GM12872 (cell line): ENCODE results near the gene PTPRO.

Experiments used
- CTCF ChIP-seq: IDR thresholded peaks from 3 replicates; pipeline ENCODE4 v1.5.1; 2011; ENCODE audit warnings: low read depth, mild to moderate bottlenecking, low read length, moderate library complexity; ENCODE audit not compliant: insufficient read depth

The PTPRO gene

GRCh38 chr12:15556411-15557102, 234.2 kb downstream of the PTPRO start:
- TF ChIP-seq CTCF, result no peak

- TF ChIP-seq CTCF, result no peak
Observed at GRCh38 chr12:15558915-15559528, 236.7 kb downstream of the PTPRO start.

GRCh38 chr12:15561396-15561795, 239.1 kb downstream of the PTPRO start:
- TF ChIP-seq CTCF, result no peak

GRCh38 chr12:15562263-15562662, 240.0 kb downstream of the PTPRO start:
- no peak for TF ChIP-seq CTCF

DNA sequence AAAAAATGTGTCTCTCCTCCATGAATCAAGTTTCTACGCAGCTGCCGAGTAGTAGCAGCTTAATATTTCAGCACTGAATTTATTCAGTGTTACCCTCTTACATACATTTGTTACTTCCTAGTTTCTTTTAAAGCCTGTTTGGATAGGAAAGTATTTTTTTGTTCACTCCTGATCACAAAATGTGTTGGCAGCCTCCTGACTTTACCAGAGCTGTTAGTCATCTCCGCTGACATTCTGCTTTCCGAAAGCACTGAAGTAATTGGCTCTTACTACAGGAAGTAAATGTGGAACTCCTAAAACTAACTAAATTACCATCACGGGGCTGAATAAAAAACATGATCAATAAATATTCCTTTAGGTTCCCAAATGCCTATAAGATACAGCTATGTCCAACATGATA, 241.4 kb downstream of the PTPRO start:
- no peak for TF ChIP-seq CTCF

- no peak for TF ChIP-seq CTCF
Observed at GRCh38 chr12:15574353-15574752, 252.0 kb downstream of the PTPRO start.

DNA sequence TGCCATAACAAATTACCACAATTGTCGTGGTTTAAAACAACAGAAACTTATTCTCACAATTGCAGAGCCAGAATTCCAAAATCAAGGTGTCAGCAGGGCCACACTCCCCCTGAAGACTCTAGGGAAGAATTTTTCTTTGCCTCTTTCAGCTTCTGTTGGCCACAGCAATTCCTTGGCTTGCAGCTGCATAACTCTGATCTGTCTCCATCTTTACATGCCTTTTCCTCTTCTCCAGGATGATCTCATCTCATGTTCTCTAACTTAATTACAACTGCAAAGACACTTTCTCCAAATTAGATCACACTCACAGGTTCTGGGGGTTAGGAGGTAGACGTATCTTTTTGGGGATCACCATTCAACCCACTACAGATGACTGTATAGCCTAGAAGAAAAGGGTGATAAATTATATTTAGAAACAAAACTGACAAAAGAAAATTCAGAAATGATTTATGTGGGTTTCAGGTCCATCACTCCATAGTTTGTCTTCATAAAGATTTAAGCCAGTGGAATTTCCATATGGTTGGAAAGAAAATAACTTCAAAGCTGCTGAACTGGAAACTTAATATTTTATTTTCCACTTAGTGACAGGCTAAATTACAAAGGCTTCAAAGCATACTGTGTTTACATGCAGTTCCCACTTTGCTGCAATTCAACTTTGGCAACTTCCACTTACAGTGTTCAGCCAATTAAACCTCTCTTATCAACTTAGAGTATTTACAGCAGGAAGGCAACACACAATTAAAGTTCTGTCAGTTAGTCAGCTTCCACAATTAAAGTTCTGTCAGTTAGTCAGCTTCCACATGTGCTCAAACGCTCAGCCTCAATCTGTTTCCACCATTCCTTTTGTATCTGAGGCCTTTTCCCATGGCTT, 253.6 kb downstream of the PTPRO start:
- TF ChIP-seq CTCF, result no peak
